GM13976 (cell line): Measurements from ENCODE around the gene GDF2.

Experiments
- DNase-seq: peaks from one replicate; pipeline ENCODE4 v3.0.0; 2012; ENCODE audit warnings: low spot score
- in situ Hi-C: fragments of 300-500 bp; cut with MboI; formaldehyde crosslinking; loops from one replicate; pipeline ENCODE4 v1.12.0; 2022; ENCODE audit warnings: low sequenced_read_pairs, mixed read lengths, inconsistent platforms; ENCODE audit not compliant: unreplicated experiment
- TF ChIP-seq, protein P1 (sequence below): IDR thresholded peaks from 2 replicates; pipeline ENCODE4 v1.5.1; 2012; ENCODE audit warnings: borderline replicate concordance, mild to moderate bottlenecking; ENCODE audit not compliant: insufficient read depth; ENCODE audit errors: extremely low read depth, missing control alignments, control extremely low read depth

Gene GDF2

DNA sequence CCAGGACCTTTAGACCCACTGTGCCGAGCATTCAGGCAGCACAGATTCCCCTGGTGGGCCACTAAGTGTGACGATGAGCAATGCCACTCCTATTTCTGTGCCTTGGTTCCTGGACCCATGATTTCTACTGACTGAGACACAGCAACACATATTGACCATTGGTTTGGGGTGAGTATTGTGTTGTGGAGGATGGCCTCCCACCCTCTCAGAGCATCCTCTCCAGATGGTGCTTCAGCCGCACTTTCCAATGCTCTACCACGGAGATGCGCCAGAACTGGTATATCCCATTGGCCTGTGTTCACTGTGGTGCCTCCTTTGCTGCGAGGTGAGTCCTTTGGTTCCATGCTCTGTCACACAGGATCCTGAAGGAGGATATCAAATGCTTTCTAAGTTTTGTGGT lies 32.3 kb upstream of the GDF2 start:
- in situ Hi-C loops, result no loop called here
- TF ChIP-seq, protein P1, sequence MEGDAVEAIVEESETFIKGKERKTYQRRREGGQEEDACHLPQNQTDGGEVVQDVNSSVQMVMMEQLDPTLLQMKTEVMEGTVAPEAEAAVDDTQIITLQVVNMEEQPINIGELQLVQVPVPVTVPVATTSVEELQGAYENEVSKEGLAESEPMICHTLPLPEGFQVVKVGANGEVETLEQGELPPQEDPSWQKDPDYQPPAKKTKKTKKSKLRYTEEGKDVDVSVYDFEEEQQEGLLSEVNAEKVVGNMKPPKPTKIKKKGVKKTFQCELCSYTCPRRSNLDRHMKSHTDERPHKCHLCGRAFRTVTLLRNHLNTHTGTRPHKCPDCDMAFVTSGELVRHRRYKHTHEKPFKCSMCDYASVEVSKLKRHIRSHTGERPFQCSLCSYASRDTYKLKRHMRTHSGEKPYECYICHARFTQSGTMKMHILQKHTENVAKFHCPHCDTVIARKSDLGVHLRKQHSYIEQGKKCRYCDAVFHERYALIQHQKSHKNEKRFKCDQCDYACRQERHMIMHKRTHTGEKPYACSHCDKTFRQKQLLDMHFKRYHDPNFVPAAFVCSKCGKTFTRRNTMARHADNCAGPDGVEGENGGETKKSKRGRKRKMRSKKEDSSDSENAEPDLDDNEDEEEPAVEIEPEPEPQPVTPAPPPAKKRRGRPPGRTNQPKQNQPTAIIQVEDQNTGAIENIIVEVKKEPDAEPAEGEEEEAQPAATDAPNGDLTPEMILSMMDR, result no peak
- DNase-seq, result no peak

- TF ChIP-seq, protein P1, result no peak
Observed at GRCh38 chr10:47290338-47290737, 31.9 kb upstream of the GDF2 start.

GRCh38 chr10:47291682-47292081 lies 30.6 kb upstream of the GDF2 start:
- TF ChIP-seq, protein P1, result no peak
- in situ Hi-C loops, result no loop called here
- DNase-seq, result no peak

More at GRCh38 chr10:47290338-47290737, 31.9 kb upstream of the GDF2 start:
- no peak for DNase-seq
- in situ Hi-C loops, result no loop called here

- in situ Hi-C loops, result no loop called here
- no peak for DNase-seq
- TF ChIP-seq, protein P1, result no peak
Observed at GRCh38 chr10:47294057-47294456, 28.2 kb upstream of the GDF2 start.

- in situ Hi-C loops, result no loop called here
- no peak for DNase-seq
- TF ChIP-seq, protein P1, result no peak
Observed at GRCh38 chr10:47294501-47294900, 27.8 kb upstream of the GDF2 start.

DNA sequence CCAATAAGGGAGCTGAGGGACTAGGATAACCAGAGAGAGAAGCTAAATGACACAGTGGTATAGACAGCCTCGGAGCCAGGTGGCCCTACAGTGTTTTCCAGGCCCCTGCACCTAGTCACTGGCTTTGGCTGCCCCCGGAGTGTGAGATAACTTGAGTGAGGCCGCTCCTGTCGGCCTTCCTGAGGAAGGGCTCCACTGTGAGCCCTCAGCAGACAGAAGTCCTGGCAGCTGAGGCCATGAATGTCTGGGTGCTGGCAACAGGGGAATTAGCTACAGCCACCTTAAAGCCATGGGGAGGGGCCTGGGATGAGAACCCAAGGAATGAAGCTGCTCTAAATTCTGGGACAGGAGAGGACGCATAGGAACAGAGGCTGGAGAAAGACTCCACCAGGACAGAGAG lies 26.8 kb upstream of the GDF2 start:
- DNase-seq, result no peak
- TF ChIP-seq, protein P1, result no peak
- in situ Hi-C loops, result no loop called here
